Measurements from ENCODE around the gene PRKN.

- TF ChIP-seq, protein P1, sequence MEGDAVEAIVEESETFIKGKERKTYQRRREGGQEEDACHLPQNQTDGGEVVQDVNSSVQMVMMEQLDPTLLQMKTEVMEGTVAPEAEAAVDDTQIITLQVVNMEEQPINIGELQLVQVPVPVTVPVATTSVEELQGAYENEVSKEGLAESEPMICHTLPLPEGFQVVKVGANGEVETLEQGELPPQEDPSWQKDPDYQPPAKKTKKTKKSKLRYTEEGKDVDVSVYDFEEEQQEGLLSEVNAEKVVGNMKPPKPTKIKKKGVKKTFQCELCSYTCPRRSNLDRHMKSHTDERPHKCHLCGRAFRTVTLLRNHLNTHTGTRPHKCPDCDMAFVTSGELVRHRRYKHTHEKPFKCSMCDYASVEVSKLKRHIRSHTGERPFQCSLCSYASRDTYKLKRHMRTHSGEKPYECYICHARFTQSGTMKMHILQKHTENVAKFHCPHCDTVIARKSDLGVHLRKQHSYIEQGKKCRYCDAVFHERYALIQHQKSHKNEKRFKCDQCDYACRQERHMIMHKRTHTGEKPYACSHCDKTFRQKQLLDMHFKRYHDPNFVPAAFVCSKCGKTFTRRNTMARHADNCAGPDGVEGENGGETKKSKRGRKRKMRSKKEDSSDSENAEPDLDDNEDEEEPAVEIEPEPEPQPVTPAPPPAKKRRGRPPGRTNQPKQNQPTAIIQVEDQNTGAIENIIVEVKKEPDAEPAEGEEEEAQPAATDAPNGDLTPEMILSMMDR (IDR thresholded peaks at IDR 0.05; ENCODE audit: low read depth, low read length) = no peak
- no peak for TF ChIP-seq EZH2phosphoT487 (IDR thresholded peaks at IDR 0.05; ENCODE audit: low read depth)
Measured at GRCh38 chr6:162728706-162729105, 1.1 kb upstream of the PRKN start.

Data from OCI-LY3 (cell line).